OCI-LY1 (cell line): Measurements from ENCODE around the gene PPM1N.

Source experiments
- CTCF ChIP-seq: fragments of 200-600 bp; sonication (generic), shearing (Covaris generic); IDR thresholded peaks from 2 replicates; pipeline ENCODE4 v1.5.1; 2017; ENCODE audit warnings: mild to moderate bottlenecking, antibody characterized with exemption, low read length, moderate library complexity, mixed read lengths
- EZH2 ChIP-seq: fragments of 200-600 bp; sonication (generic), shearing (Covaris generic); IDR thresholded peaks from 2 replicates; pipeline ENCODE4 v1.8.0; 2017; ENCODE audit warnings: borderline replicate concordance, mixed run types, mild to moderate bottlenecking, antibody characterized with exemption, low read length, moderate library complexity, mixed read lengths

- no peak for TF ChIP-seq EZH2
- no peak for TF ChIP-seq CTCF
Observed at GRCh38 chr19:45506989-45507871, 9.0 kb downstream of the PPM1N start, which contains the start of gene VASP.
